Right atrium auricular region (tissue), 2 donors: ENCODE results near the gene KCNH8. TPM values are rescaled to one million over a fixed set of nuclear protein-coding genes. Genes with fewer than 3 reads are reported as not detected.

Source experiments
- DNase-seq: peaks from one replicate; pipeline ENCODE4 v3.0.0-alpha.2; 2019; ENCODE audit warnings: low spot score
- H3K27ac ChIP-seq, 2 donors: fragments of 200-600 bp; sonication (generic); 1 replicate in 1 of 2; 2 replicates in 1 of 2; pipeline ENCODE4 v1.5.1; 2016 to 2019
- H3K27me3 ChIP-seq, 2 donors: fragments of 200-600 bp; sonication (generic); one replicate each; pipeline versions ENCODE4 v1.5.1 to v1.6.0; 2017 to 2019
- H3K36me3 ChIP-seq: fragments of 200-600 bp; sonication (generic); one replicate; pipeline ENCODE4 v1.5.1; 2016
- H3K4me1 ChIP-seq, 2 donors: fragments of 200-600 bp; sonication (generic); one replicate each; pipeline versions ENCODE4 v1.5.1 to v1.6.0; 2017 to 2019
- H3K4me3 ChIP-seq, 2 donors: fragments of 200-600 bp; sonication (generic); 1 replicate in 1 of 2; 2 replicates in 1 of 2; pipeline ENCODE4 v1.5.1; 2017 to 2019; ENCODE audit warnings: mild to moderate bottlenecking in 1 of 2, moderate library complexity in 1 of 2
- H3K9me3 ChIP-seq, 2 donors: fragments of 200-600 bp; sonication (generic); one replicate each; pipeline ENCODE4 v1.5.1; 2019
- CTCF ChIP-seq, 2 donors: fragments of 200-600 bp; sonication (generic); IDR thresholded peaks; one replicate each; pipeline ENCODE4 v1.5.1; 2019; ENCODE audit warnings: antibody characterized with exemption in 2 of 2
- total RNA-seq, 2 donors: library from RNA; depleted of rRNA; stranded (reverse); fragments of >200 nt; gene quantifications; one replicate each; pipeline ENCODE4 v1.1.0, GENCODE V29; 2016

KCNH8 gene
- total RNA-seq, 2 donors from 2014 or later, result 0.08 TPM; not detected in 1

- Histone ChIP-seq H3K4me3 (no peak overlapping the region), H3K4me1 (no peaks in the 10 kb centered on the region), H3K27me3 (no peaks in the 10 kb centered on the region), H3K9me3 (no peaks in the 10 kb centered on the region), H3K36me3 (no peaks in the 10 kb centered on the region), H3K27ac (no peak overlapping the region)
- TF ChIP-seq CTCF (IDR thresholded peaks at IDR 0.05), result no peak
- DNase-seq, result no peak
Observed at GRCh38 chr3:19213603-19214220, 65.4 kb downstream of the KCNH8 start.

- no peak overlapping the region for H3K4me3 ChIP-seq
- no peaks in the 10 kb centered on the region for H3K9me3 ChIP-seq
- no peaks in the 10 kb centered on the region for H3K27me3 ChIP-seq
- no peak for TF ChIP-seq CTCF (IDR thresholded peaks at IDR 0.05)
- H3K36me3 ChIP-seq, result no peaks in the 10 kb centered on the region
- no peak for DNase-seq
- H3K27ac ChIP-seq, result no peak overlapping the region
- no peaks in the 10 kb centered on the region for H3K4me1 ChIP-seq
Observed at GRCh38 chr3:19215427-19215826, 67.1 kb downstream of the KCNH8 start.

DNA sequence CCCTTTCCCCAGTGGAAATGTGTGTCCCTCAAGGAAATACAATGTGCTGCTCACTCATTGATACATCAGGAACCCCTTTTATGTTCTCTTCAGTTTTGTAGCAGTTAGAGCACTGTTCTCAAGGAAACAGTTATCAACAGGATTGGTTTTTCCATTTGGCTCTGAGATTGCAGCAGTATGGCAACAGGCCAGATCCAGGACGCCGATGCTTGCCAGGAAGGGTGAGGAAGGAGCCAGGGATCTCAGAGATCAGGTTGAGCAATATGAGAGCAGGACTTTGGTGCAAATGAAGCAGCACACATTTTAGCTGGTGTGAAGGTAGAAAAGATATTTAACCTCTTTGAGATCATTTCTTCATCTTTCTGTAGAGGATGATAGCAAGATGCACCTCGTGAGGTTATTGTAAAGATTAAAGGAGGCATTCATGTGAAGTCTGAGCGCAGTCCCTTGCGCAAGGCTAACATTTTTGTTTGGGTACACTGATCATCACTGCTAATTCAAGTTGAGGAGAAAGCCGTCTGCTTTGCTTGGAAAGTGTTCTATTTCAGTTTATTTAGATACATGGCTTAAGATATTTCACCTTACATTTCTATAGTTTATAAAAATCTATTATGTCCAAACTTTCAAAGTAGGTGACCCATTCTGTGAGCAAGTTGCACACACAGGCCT is 68.5 kb downstream of the KCNH8 start:
- Histone ChIP-seq H3K9me3 (no peaks in the 10 kb centered on the region), H3K4me3 (no peak overlapping the region), H3K27me3 (no peaks in the 10 kb centered on the region), H3K36me3 (no peaks in the 10 kb centered on the region), H3K27ac (no peak overlapping the region), H3K4me1 (no peaks in the 10 kb centered on the region)
- no peak for TF ChIP-seq CTCF (IDR thresholded peaks at IDR 0.05)
- peak; percentile 62 for DNase-seq

DNA sequence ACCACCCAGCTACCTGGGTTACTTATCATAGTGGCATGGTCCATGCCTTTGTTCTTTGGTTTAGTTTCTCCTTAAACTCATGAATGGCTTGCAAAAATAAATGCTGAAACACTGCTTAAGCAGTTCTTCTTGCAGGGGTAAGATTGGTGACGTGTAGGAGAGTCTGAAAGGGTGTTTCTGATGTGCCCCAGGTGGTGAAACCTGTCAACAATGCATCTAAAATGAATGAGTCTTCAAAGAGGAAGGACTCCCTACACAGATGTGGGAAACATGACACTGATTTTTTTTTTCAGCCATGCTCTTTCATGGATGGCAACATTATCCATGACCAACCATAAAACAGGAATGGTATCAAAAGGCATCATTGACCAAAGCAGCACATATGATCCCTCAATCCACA is 72.0 kb downstream of the KCNH8 start:
- Histone ChIP-seq H3K27me3 (no peaks in the 10 kb centered on the region), H3K4me3 (no peak overlapping the region), H3K4me1 (no peaks in the 10 kb centered on the region), H3K27ac (no peak overlapping the region), H3K36me3 (no peaks in the 10 kb centered on the region), H3K9me3 (no peaks in the 10 kb centered on the region)
- no peak for TF ChIP-seq CTCF (IDR thresholded peaks at IDR 0.05)
- no peak for DNase-seq

DNA sequence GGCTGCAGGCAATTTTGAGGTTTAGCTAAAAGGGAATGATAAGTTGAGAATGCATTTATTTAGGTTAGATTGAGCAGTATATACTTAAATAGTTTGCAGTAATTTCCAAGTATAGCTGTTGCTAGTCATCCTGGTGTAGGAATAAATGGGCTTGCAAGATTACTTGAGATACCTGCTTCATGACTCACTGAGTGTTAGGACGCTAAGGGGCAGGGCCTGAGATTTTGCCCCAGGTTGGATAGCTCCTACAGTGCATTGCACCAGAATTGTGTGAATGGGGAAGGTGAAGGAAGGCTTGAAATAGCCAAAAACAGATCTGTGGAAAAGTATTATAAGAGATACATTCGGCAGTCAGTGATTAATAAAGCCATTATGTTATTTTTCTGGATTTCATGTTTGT is 72.8 kb downstream of the KCNH8 start:
- Histone ChIP-seq H3K36me3 (no peaks in the 10 kb centered on the region), H3K9me3 (no peaks in the 10 kb centered on the region), H3K27me3 (no peaks in the 10 kb centered on the region), H3K4me3 (no peak overlapping the region), H3K27ac (no peak overlapping the region), H3K4me1 (no peaks in the 10 kb centered on the region)
- no peak for DNase-seq
- no peak for TF ChIP-seq CTCF (IDR thresholded peaks at IDR 0.05)

- H3K4me1 ChIP-seq, result no peaks in the 10 kb centered on the region
- H3K27me3 ChIP-seq, result no peaks in the 10 kb centered on the region
- no peak for DNase-seq
- H3K36me3 ChIP-seq, result no peaks in the 10 kb centered on the region
- H3K27ac ChIP-seq, result no peak overlapping the region
- no peak overlapping the region for H3K4me3 ChIP-seq
- H3K9me3 ChIP-seq, result no peaks in the 10 kb centered on the region
- TF ChIP-seq CTCF (IDR thresholded peaks at IDR 0.05), result no peak
Observed at GRCh38 chr3:19226479-19226878, 78.2 kb downstream of the KCNH8 start.
